ENCODE measurements around the gene DNAJC5G. TPM values are rescaled to one million over a fixed set of nuclear protein-coding genes. Genes with fewer than 3 reads are reported as not detected.

Gene DNAJC5G
- total and polyA plus RNA-seq, 9 of the 15 experiments (the other 6 are each of a cell fraction or from before 2014, with no cell fraction given): not detected

GRCh38 chr2:27312152-27312551, 36.9 kb downstream of the DNAJC5G start:
- H3K9me1 ChIP-seq (ENCODE audit: control insufficient read depth, insufficient read depth, low read length): peaks cover 6% of the 10 kb centered on the region
- FAIRE-seq (no peak), ATAC-seq (no peak), DNase-seq (ENCODE audit: extremely low read depth in 1 of 4, low spot score in 3 of 4) (no peak)
- no TSS peak for BruUV-seq (replicated peaks)
- 0 out of 2 replicates have a peak, but pooled peaks cover 6% of the 10 kb centered on the region for H4K20me1 ChIP-seq (replicated peaks; ENCODE audit: control insufficient read depth, insufficient read depth, low read length)
- TF ChIP-seq NFYB (IDR thresholded peaks at IDR 0.05; ENCODE audit: extremely low read depth, insufficient read length): no peak
- TF ChIP-seq ZNF347 (CRISPR knock-in tag; IDR thresholded peaks at IDR 0.05; ENCODE audit: low read depth): no peak
- TF ChIP-seq ZNF77 (CRISPR knock-in tag; IDR thresholded peaks at IDR 0.05): no peak
- no peak for TF ChIP-seq DDX20 (tag; IDR thresholded peaks at IDR 0.05; ENCODE audit: low read depth)
- no peak for TF ChIP-seq PYGO2 (tag; IDR thresholded peaks at IDR 0.05)
- CTCF ChIA-PET (ENCODE audit: low intra/inter-chr PET ratio): no interaction called here
- intact Hi-C loops (cut with micrococcal nuclease): no loop called here
- H3K4me3 ChIP-seq: no peak overlapping the region
- 87% methylated on average over 3 of the region's 3 CpGs for WGBS (ENCODE audit: insufficient coverage, low coverage, missing lambda C conversion rate)
- no peaks in the 10 kb centered on the region for H3K9me3 ChIP-seq (replicated peaks; ENCODE audit: control insufficient read depth, insufficient read depth, low read depth, low read length)
- POLR2A ChIA-PET: no interaction called here
- H3K9ac ChIP-seq (ENCODE audit: insufficient read depth in 1 of 2, low read depth in 2 of 2, low read length in 2 of 2): no peak overlapping the region
- H3K4me1 ChIP-seq (replicated peaks in 1 of 2; ENCODE audit: control insufficient read depth in 2 of 2, insufficient read depth in 2 of 2, low read length in 2 of 2): peaks cover 0 to 15% of the 10 kb centered on the region in 2 experiments; a peak in 3 of 5 replicates
- peaks cover 26% of the 10 kb centered on the region; the same call in 2 of the 3 replicates for H3K36me3 ChIP-seq (ENCODE audit: control insufficient read depth, insufficient read depth, low read length)
- H3K27me3 ChIP-seq (ENCODE audit: control insufficient read depth in 2 of 2, insufficient read depth in 2 of 2, low read length in 2 of 2): no peaks in the 10 kb centered on the region
- no peak overlapping the region for H3K4me2 ChIP-seq (ENCODE audit: insufficient read depth, low read length)
- H3K27ac ChIP-seq (ENCODE audit: extremely low read depth, low read depth, low read length): no peak overlapping the region
- H2AFZ ChIP-seq (ENCODE audit: low read depth, low read length): no peak overlapping the region
- in situ Hi-C loops (cut with MboI): no loop called here
- H3K79me2 ChIP-seq (ENCODE audit: control insufficient read depth, insufficient read depth, low read length): no peaks in the 10 kb centered on the region

All from K562 (cell line).